Left cardiac atrium (tissue), 4 donors: ENCODE measurements around the gene SIM2. TPM values are rescaled to one million over a fixed set of nuclear protein-coding genes. Genes with fewer than 3 reads are reported as not detected.

Experiments used
- ATAC-seq, 2 donors: fragments of 200-7000 bp; cut with Tn5 transposase; one replicate each; pipeline ENCODE4 v1.9.1; 2020; ENCODE audit warnings: mild to moderate bottlenecking in 2 of 2, moderate library complexity in 2 of 2
- DNase-seq: peaks from one replicate; pipeline ENCODE4 v3.0.0-alpha.2; 2020
- intact Hi-C, 2 donors: fragments of 100-400 bp; cut with DNase I; formaldehyde crosslinking; loops; one replicate each; pipeline versions ENCODE4 v1.14.1 to v1.15.1; 2022 to 2023
- total RNA-seq, 2 donors: library from RNA; stranded (reverse); fragmentation: NEBNext Ultra II Directional; extraction: Animal tissue kit (Norgen Biotek cat#: 25700); gene quantifications; one replicate each; pipeline ENCODE4 v1.2.1, GENCODE V29; 2021
- donor health status: DM: no; HTN: yes; CAD: no.
- donor health status: DM: no; HTN: yes; CAD: no; lungs with severe emphysema.
- donor health status: DM: yes; HTN: yes; CAD: no.
- donor health status: Dilated cardiomyopathy.

The SIM2 gene
- total RNA-seq, 2 donors from 2014 or later: not detected

- no peak for DNase-seq
- intact Hi-C loops: loop anchor here in 1 of 2 donors (5.0 kb wide), 1 partner anchor 167 kb away; no protein-coding TSS in a partner anchor
Measured at GRCh38 chr21:36750576-36750959, 51.7 kb downstream of the SIM2 start.

GRCh38 chr21:36751383-36751782 lies 52.5 kb downstream of the SIM2 start:
- no peak for DNase-seq
- intact Hi-C loops: loop anchor here in 1 of 2 donors (5.0 kb wide), 1 partner anchor 166 kb away; no protein-coding TSS in a partner anchor
- ATAC-seq: no peak

More at GRCh38 chr21:36750576-36750959, 51.7 kb downstream of the SIM2 start:
- ATAC-seq: no peak

- intact Hi-C loops: loop anchor here in 1 of 2 donors (5.0 kb wide), 1 partner anchor 164 kb away; no protein-coding TSS in a partner anchor
- no peak for DNase-seq
- peak in 1 of 2 donors; percentile 46 for ATAC-seq
Measured at GRCh38 chr21:36753556-36753955, 54.6 kb downstream of the SIM2 start.

- intact Hi-C loops: loop anchor here in 1 of 2 donors (5.0 kb wide), 1 partner anchor 163 kb away; no protein-coding TSS in a partner anchor
- no peak for ATAC-seq
Measured at GRCh38 chr21:36754241-36754898, 55.5 kb downstream of the SIM2 start.

GRCh38 chr21:36756527-36756926 lies 57.6 kb downstream of the SIM2 start:
- DNase-seq: no peak
- no peak for ATAC-seq
- intact Hi-C loops: no loop called here

More at GRCh38 chr21:36754241-36754898, 55.5 kb downstream of the SIM2 start:
- DNase-seq: no peak

GRCh38 chr21:36757196-36757595 lies 58.3 kb downstream of the SIM2 start:
- DNase-seq (no peak), ATAC-seq (no peak)
- intact Hi-C loops: no loop called here

GRCh38 chr21:36759348-36760083 lies 60.6 kb downstream of the SIM2 start:
- ATAC-seq (no peak), DNase-seq (no peak)
- intact Hi-C loops: no loop called here

GRCh38 chr21:36761685-36762084 lies 62.8 kb downstream of the SIM2 start:
- DNase-seq (no peak), ATAC-seq (no peak)
- intact Hi-C loops: no loop called here

- DNase-seq (no peak), ATAC-seq (no peak)
- intact Hi-C loops: no loop called here
Measured at GRCh38 chr21:36762642-36763041, 63.7 kb downstream of the SIM2 start.

GRCh38 chr21:36763305-36763704 lies 64.4 kb downstream of the SIM2 start:
- ATAC-seq (no peak), DNase-seq (no peak)
- intact Hi-C loops: no loop called here

- intact Hi-C loops: no loop called here
- ATAC-seq: no peak
- DNase-seq: no peak
Measured at GRCh38 chr21:36765229-36765628, 66.3 kb downstream of the SIM2 start.

- DNase-seq (no peak), ATAC-seq (no peak)
- intact Hi-C loops: no loop called here
Measured at GRCh38 chr21:36766511-36766910, 67.6 kb downstream of the SIM2 start.

- DNase-seq (no peak), ATAC-seq (no peak)
- intact Hi-C loops: no loop called here
Measured at GRCh38 chr21:36767096-36767495, 68.2 kb downstream of the SIM2 start.

GRCh38 chr21:36768496-36768895 lies 69.6 kb downstream of the SIM2 start:
- ATAC-seq (peak in 1 of 2 donors; percentile 19), DNase-seq (no peak)
- intact Hi-C loops: no loop called here

- ATAC-seq (peak; percentile 20 to 70), DNase-seq (no peak)
- intact Hi-C loops: no loop called here
Measured at GRCh38 chr21:36769051-36769839, 70.3 kb downstream of the SIM2 start.

GRCh38 chr21:36773117-36773516 lies 74.2 kb downstream of the SIM2 start:
- DNase-seq (peak; percentile 65), ATAC-seq (peak; percentile 87 to 91)
- intact Hi-C loops: no loop called here

- no peak for DNase-seq
- intact Hi-C loops: no loop called here
- no peak for ATAC-seq
Measured at GRCh38 chr21:36773995-36774394, 75.1 kb downstream of the SIM2 start.

- intact Hi-C loops: no loop called here
- no peak for DNase-seq
- no peak for ATAC-seq
Measured at GRCh38 chr21:36776981-36777617, 78.2 kb downstream of the SIM2 start.

GRCh38 chr21:36780861-36781260 lies 81.9 kb downstream of the SIM2 start:
- ATAC-seq (no peak), DNase-seq (no peak)
- intact Hi-C loops: no loop called here
